Measurements from ENCODE around the gene BTBD7.

- TF ChIP-seq CTCF (conservative IDR thresholded peaks at IDR 0.05; ENCODE audit: low read depth in 2 of 2) (no peak), EZH2 (IDR thresholded peaks at IDR 0.05; ENCODE audit: low read depth, unreplicated experiment) (no peak), POLR2AphosphoS5 (IDR thresholded peaks at IDR 0.05; ENCODE audit: low read depth) (no peak), CREB1 (CRISPR knock-in tag; IDR thresholded peaks at IDR 0.05; ENCODE audit: low read depth) (no peak), ZNF462 (CRISPR knock-in tag; IDR thresholded peaks at IDR 0.05) (no peak), STAT1 (IDR thresholded peaks at IDR 0.05; ENCODE audit: unreplicated experiment) (no peak), NANOG (IDR thresholded peaks at IDR 0.05; ENCODE audit: borderline replicate concordance) (no peak), REST (IDR thresholded peaks at IDR 0.05; ENCODE audit: unreplicated experiment) (no peak), ZNF331 (CRISPR knock-in tag; IDR thresholded peaks at IDR 0.05; ENCODE audit: low read depth) (no peak)
- TF ChIP-seq, protein P1, sequence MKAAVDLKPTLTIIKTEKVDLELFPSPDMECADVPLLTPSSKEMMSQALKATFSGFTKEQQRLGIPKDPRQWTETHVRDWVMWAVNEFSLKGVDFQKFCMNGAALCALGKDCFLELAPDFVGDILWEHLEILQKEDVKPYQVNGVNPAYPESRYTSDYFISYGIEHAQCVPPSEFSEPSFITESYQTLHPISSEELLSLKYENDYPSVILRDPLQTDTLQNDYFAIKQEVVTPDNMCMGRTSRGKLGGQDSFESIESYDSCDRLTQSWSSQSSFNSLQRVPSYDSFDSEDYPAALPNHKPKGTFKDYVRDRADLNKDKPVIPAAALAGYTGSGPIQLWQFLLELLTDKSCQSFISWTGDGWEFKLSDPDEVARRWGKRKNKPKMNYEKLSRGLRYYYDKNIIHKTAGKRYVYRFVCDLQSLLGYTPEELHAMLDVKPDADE (IDR thresholded peaks at IDR 0.05) = no peak
Observed at GRCh38 chr14:93330609-93331000, 2.2 kb downstream of the BTBD7 start.

Measured in GM23338 (cell line).